GM10248 (cell line): ENCODE data around the gene RBM23.
A peak's percentile ranks its signal among the peaks of the same experiment; 100 is the strongest.

Experiments used
- CTCF ChIA-PET: fragments of 300-600 bp; sonication (Branson Sonifier 250); formaldehyde crosslinking; extraction: SDS; loops from one replicate; lab custom pipeline; 2021; ENCODE audit warnings: antibody characterized with exemption; lab: Yijun Ruan, JAX
- POLR2A ChIA-PET: fragments of 350-650 bp; sonication (Branson Sonifier 250); formaldehyde crosslinking; extraction: SDS; loops from one replicate; lab custom pipeline; 2020; ENCODE audit warnings: antibody characterized with exemption; lab: Yijun Ruan, JAX
- DNase-seq: peaks from one replicate; pipeline ENCODE4 v3.0.0; 2012; ENCODE audit errors: extremely low spot score
- TF ChIP-seq, protein P1 (sequence below): IDR thresholded peaks from 2 replicates; pipeline ENCODE4 v1.5.1; 2012; ENCODE audit warnings: mild to moderate bottlenecking, low read depth; ENCODE audit errors: extremely low read depth, missing control alignments, control extremely low read depth

RBM23 gene

DNA sequence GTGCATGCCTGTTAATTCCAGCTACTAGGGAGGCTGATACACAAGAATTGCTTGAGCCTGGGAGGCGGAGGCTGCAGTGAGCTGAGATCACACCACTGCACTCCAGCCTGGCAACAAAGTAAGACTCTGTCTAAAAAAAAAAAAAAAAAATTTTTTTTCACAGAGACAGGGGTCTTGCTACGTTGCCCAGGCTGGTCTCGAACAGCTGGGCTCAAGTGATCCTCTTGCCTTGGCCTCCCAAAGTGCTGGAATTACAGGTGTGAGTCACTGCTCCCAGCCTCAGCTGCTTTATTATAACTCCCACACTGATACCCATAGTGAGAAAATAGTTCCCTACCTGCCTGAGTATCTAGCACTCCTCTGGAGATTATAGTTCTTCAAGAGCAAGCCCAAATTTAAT is 26.7 kb upstream of the RBM23 start:
- DNase-seq = no peak
- TF ChIP-seq, protein P1, sequence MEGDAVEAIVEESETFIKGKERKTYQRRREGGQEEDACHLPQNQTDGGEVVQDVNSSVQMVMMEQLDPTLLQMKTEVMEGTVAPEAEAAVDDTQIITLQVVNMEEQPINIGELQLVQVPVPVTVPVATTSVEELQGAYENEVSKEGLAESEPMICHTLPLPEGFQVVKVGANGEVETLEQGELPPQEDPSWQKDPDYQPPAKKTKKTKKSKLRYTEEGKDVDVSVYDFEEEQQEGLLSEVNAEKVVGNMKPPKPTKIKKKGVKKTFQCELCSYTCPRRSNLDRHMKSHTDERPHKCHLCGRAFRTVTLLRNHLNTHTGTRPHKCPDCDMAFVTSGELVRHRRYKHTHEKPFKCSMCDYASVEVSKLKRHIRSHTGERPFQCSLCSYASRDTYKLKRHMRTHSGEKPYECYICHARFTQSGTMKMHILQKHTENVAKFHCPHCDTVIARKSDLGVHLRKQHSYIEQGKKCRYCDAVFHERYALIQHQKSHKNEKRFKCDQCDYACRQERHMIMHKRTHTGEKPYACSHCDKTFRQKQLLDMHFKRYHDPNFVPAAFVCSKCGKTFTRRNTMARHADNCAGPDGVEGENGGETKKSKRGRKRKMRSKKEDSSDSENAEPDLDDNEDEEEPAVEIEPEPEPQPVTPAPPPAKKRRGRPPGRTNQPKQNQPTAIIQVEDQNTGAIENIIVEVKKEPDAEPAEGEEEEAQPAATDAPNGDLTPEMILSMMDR = no peak
- ChIA-PET POLR2A (interaction anchor here (0.7 to 1.2 kb wide), 2 partner anchors 16 to 82 kb away, joined by 3 to 4 read pairs; no protein-coding TSS in a partner anchor), CTCF (interaction anchor here (1.3 to 5.7 kb wide), 9 partner anchors 10 to 123 kb away, joined by 4 to 44 read pairs (median 5); partner anchors contain the start of genes HAUS4 and PRMT5)

DNA sequence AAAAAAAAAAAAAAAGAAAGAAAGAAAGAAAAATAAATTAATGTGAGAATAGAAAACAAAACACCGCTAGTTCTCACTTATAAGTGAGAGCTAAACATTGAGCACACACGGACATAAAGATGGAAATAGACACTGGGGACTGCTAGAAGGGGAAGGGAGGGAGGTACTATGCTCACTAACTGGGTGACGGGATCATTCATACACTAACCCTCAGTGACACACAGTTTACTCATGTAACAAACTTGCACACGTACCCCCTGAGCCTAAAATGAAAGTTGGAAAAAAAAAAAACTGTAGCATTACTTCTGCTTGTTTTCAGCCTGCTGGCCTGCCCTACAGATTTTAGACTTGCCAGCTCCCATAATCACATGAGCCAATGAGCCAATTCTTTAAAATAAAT is 20.7 kb upstream of the RBM23 start:
- ChIA-PET POLR2A (no interaction called here), CTCF (interaction anchor here (0.6 to 3.1 kb wide), 6 partner anchors 9 to 131 kb away, joined by 3 to 14 read pairs (median 4); partner anchors contain the start of gene PRMT5)
- DNase-seq = no peak
- TF ChIP-seq, protein P1 = no peak

DNA sequence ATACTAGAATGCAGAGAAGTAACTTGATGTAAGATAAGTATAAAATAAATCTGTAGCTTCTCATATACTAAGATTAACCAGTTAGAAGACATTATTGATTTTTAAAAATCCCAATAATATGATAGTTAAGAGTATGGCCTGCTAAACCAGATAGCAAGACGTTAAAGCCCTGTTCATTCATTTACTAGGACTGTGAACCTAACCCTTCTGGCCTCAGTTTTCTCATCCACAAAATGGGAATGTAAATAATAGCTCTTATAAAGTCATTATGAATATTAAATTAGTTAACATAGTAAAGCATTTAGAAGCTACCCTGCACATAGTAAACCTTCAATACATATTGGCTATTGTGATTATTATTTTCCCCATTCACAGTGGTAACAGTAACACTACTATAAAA is 16.2 kb upstream of the RBM23 start:
- CTCF ChIA-PET = interaction anchor here (1.1 to 2.2 kb wide), 7 partner anchors 10 to 133 kb away, joined by 3 to 9 read pairs (median 4); partner anchors contain the start of genes AJUBA and HAUS4
- TF ChIP-seq, protein P1 = no peak
- POLR2A ChIA-PET = interaction anchor here (1.1 kb wide), 1 partner anchor 72 kb away, joined by 3 read pairs; no protein-coding TSS in a partner anchor
- DNase-seq = no peak

DNA sequence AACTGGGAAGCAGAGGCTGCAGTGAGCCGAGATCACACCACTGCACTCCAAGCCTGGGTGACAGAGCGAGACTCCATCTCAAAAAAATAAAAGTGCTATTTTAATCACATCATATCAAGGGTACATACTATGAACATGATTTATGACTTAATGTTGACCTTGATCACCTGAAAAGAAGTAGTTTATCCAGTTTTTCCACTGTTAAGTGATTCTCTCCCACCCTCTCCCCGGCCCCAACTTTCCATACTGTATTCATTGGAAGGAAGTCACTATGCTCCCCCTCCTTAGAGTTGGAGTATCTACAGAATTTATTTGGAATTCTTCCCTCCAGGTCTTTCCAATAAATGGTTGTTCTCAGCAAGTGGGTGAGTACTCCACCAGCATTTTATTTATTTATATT is 13.2 kb upstream of the RBM23 start:
- ChIA-PET POLR2A (no interaction called here), CTCF (interaction anchor here (3.7 to 6.4 kb wide), 3 partner anchors 11 to 53 kb away, joined by 41 to 61 read pairs (median 44); partner anchors contain the start of genes AJUBA and HAUS4)
- TF ChIP-seq, protein P1 = no peak
- no peak for DNase-seq

DNA sequence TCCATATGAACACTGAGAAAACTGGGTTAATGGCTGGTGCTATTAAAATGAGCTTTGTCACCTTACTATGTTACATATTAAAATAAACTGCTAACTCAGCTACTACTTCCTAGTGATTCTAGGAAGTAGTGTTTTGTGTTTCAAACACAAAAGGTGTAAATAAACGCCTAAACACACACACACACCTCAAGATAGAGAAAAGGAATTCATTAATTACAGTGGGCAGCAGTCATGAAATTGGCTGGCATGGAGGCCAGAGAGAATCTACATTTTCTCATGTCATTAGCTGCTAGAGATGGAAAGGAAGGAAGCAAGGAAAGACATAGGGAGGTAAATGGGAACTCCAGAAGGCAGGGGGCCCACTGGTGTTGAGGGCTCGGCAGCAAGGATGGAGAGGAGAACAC is 11.0 kb upstream of the RBM23 start:
- TF ChIP-seq, protein P1 = no peak
- POLR2A ChIA-PET = interaction anchor here (0.8 to 2.9 kb wide), 6 partner anchors 11 to 371 kb away, joined by 3 to 22 read pairs (median 3); partner anchors contain the start of genes HAUS4 and RBM23
- DNase-seq = no peak
- CTCF ChIA-PET = interaction anchor here (0.6 to 6.4 kb wide), 36 partner anchors 9 to 380 kb away, joined by 3 to 63 read pairs (median 6); partner anchors contain the start of genes ACIN1, AJUBA, C14orf119 and CDH24

DNA sequence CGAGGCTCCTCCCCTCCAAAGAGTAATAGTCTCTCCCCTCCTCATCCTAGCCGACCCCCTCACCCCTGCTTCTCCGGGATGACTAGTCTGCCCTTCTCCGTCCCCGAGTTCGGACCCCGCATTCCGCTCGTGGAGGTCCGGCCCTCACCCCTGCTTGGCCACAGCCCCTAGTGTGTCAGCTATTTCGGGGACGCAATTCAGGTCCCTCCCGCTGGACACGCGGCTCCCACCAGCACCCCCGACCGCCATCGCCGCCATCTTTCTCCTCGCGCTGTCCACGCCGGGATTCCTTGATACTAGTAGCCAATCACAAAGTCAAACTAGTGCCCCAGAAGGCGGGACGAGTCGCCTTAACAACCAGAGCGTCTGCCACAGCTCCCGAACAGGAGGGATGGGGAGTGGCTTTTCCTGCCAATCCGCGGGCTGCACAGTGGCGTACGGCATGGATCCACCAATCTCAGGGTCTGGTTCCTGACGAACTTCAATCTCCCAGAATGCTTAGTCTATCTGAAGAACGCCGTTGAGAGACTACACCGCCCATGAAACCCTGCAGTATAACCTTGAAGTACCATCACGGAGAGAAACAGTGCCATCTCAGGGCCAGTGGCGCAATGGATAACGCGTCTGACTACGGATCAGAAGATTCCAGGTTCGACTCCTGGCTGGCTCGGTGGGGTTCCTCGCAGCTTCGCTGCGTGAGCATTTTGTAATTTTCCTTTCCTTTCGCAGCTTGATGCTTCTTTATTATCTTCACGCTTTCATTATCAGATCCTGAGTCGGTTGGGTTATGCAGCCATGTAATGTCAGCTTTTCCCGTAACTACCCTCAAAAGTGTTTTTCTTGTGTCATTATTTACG is 10.4 kb upstream of the RBM23 start, which contains the start of gene PRMT5:
PRMT5 (minus strand) TSS at position 273 of the 857 bp plus-strand sequence; CDS start at position 258, 15 bp downstream.
- DNase-seq = peak; percentile 94
- POLR2A ChIA-PET = interaction anchor here (0.5 to 2.9 kb wide), 6 partner anchors 10 to 371 kb away, joined by 3 to 22 read pairs (median 3); partner anchors contain the start of genes AJUBA and RBM23
- TF ChIP-seq, protein P1 = no peak
- CTCF ChIA-PET = interaction anchor here (0.6 to 6.4 kb wide), 35 partner anchors 9 to 366 kb away, joined by 3 to 63 read pairs (median 6); partner anchors contain the start of genes ACIN1, AJUBA, C14orf119 and CDH24
